Stimulated activated CD8-positive, alpha-beta memory T cell treated with anti-CD3 and anti-CD28 coated beads, Interleukin-15, amount 100 ng/mL, for 48 hours (primary cell): ENCODE data around the gene GNAT1.
"Not testable (repeated sequence)": the region's sequence is repeated elsewhere in the genome, so short reads cannot be mapped to it uniquely, and the experiment has no call there.

Experiments used
- DNase-seq, 2 donors: peaks; one replicate each; pipeline ENCODE4 v3.0.0-alpha.2; 2020; ENCODE audit warnings: low read depth in 2 of 2

Gene GNAT1

DNA sequence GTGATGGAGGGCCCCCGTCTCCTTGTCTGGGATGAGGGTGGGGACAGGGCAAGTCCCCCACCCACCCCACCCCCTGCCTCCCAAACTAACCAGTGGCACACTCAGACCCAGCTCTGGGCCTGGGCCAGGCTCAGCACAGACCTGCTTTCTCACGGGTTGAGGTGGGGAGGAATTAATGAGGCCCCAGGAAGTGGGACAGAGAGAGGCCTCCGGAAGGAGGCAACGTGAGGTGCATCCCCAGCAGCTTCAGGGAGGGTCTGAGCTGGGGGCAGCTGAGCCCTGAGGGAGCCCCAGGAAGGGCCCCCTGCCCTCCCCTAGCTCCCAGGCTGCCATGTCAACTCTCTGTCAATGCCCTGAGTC, 29.6 kb downstream of the GNAT1 start:
- no peak for DNase-seq

- DNase-seq, result no peak
Measured at GRCh38 chr3:50221411-50222168, 30.2 kb downstream of the GNAT1 start.

- no peak for DNase-seq
Measured at GRCh38 chr3:50222169-50222528, 30.7 kb downstream of the GNAT1 start.

- DNase-seq, result no peak
Measured at GRCh38 chr3:50224639-50225038, 33.2 kb downstream of the GNAT1 start.

GRCh38 chr3:50226888-50227389, 35.5 kb downstream of the GNAT1 start:
- DNase-seq, result no peak

GRCh38 chr3:50227390-50228183, 36.2 kb downstream of the GNAT1 start:
- DNase-seq, result peak; percentile 87 to 89

DNA sequence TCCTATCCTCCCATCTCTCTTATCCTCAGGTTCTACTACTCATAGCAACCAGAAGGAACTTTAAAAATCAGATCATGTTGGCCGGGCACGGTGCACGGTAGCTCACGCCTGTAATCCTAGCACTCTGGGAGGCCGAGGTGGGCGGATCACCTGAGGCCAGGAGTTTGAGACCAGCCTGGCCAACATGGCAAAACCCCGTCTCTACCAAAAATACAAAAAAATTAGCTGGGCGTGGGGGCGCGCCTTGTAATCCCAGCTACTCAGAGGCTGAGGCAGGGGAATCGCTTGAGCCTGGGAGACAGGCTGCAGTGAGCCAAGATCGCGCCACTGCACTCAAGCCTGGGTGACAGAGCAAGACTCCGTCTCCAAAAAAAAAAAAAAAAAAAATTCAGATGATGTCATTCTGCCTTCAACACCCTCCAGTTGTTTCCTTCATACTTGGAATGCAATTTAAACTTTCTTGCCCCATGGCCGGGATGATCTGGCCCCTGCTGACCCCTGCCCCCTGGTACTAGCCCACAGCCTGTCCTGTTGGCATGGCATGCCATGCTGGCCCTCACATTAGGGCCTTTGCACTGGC, 36.9 kb downstream of the GNAT1 start:
- DNase-seq, result not testable (repeated sequence)

DNA sequence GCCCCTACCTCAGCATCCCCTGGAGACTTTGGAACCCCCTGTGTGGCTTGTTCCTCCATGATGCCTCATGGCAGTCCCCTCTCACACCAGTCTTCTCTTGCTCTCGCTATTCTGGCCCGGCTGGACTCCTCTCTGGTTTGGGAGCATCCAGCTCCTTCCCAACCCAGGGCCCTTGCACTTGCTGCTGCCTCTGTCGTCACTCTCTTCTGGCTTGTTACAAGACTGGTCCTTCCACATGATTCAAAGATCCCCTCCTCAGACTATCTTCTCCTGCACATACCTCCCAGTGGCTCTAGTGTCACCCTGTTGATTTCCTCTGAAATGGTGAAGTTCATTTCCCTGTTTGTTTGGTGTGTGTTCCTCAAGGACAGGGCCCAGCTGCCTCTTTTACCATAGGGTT, 38.1 kb downstream of the GNAT1 start:
- no peak for DNase-seq

DNA sequence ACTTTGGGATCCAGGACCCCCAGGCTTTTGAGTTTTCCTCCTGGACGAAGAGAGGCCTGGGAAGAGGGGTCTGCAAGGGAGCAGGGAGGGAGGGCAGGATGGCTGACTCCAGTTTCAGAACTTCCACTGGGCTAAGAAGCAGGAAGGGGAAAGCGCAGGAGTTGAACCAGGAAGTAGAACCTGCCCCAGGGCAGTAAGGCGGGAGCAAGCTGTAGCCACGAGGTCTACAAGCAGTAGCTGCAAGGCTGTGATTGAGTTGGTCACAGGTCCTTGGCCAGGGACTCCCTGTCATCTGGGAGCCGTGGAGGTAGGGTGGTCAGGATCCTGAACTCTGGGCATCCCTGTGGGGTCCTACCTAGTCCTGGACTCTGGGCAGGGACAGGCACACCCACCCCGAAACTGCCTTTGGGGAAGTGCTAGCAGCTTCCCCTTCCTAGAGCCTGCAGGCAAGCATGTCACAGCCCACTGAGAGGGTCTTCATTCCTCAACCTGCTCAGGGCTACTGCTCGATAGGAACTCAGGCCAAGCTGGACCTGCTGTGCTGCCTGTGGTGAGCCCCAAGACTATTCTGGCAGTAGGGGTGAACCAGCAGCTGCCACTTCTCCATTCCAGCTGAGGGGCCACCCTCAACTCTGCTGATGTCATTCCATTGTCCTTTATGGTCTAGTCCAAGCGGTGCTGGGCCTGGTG, 38.8 kb downstream of the GNAT1 start:
- no peak for DNase-seq

- no peak for DNase-seq
Measured at GRCh38 chr3:50230794-50231125, 39.4 kb downstream of the GNAT1 start.

GRCh38 chr3:50231581-50231980, 40.2 kb downstream of the GNAT1 start:
- no peak for DNase-seq

DNA sequence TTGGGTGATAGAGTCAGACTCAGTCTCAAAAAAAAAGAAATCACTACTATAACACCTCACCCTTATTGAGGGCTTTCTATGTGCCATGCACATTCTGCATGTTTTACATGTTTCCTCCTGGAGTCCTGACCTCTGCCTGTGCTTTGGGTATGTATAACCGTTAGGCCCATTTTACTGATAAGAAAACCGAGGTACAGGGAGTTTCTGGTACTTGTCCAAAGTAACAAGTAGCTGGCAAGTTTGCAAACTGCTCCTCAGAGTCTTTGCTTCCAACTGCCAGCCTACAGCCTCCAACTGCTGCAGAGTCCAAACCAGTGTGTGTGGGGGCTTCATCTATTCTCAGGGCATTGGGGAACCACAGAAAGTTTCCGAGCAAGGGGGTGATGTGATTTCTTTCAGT, 40.9 kb downstream of the GNAT1 start:
- no peak for DNase-seq

- DNase-seq, result no peak
Measured at GRCh38 chr3:50233176-50233575, 41.8 kb downstream of the GNAT1 start.

- peak; percentile 99 for DNase-seq
Measured at GRCh38 chr3:50235716-50236483, 44.5 kb downstream of the GNAT1 start, which contains the start of gene GNAI2. Gene GNAI2 (plus strand): TSS chr3:50236204. CDS start chr3:50236336, 132 bp downstream.

DNA sequence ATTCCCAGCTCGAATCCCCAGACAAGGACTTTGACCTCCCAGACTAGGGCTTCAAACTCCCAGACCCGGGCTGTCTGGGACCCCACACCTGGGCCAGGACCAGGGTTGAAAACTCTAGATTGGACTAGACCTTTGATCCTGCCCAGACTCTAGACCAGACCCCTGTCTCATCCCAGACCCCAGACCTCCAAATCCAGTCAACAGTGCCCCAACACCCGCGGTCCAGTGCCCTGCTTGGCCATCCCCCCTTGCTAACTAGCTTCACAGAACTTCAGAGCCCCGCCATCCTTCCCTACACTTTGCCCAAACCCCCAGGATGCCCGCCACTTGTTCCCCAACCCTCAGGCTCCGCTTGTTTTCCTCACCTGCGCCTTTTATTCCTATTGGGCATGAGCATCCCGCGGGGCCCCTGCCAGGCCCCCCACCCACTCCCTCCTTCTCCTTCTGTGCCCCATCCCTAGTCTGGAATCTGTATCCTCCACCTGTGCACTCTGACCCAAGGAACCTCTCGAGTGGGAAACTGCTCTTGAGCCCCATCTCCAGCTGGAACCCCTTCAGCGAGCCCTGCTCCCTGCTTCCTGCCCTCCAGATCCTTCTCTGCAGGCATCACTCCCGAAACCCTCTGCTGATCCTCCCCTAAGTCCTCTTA, 45.2 kb downstream of the GNAT1 start:
- DNase-seq, result no peak

DNA sequence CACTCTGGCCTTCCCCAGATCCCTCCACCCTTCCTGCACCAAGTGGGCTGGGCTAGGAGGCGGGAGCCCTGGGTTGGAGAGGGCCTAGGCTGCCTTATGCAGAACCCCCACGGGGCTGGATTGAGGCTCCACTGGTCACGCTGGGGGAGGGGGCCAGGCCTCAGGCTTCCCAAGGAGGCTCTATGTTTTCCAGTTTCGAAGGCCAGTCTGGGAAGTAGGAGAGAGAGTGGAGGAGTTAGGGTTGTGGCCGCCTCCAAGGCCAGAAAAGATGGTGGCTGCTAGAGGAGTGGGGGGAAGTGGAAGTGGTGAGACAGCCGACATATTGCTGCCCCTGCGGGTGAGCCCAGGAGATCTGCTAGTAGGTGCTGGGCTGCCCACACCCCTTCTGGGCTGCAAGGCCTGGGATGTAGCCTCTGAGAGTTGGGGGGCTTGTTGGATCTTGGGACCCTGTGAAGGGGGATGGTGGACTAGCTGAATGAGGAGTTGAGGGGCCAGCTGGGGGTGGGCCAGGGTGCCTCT, 45.8 kb downstream of the GNAT1 start:
- no peak for DNase-seq

- DNase-seq, result peak; percentile 84 to 85
Measured at GRCh38 chr3:50237754-50238548, 46.5 kb downstream of the GNAT1 start.

DNA sequence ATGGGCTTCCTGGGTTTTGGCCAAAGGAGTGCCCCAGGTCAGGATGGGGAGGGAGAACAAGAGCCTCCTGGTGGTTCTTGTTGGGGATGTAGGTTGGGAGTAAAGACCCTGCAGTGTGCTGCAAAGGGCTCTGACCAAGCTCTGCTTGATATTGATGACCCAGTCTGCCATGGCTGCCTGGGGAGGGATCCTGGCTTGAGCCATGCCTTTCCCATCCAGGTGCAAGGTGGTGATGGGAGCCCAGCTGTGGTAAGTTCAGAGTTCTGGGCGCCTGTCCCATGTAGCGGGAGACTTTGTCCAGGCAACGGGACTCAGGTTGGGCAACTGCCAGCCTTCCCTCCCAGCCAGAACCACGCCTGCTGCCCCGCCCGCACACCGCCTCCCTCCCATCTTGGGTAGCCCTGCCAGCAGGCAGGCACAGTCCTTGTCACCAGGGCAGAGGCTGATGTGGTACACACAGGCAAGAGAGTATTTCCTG, 47.2 kb downstream of the GNAT1 start:
- DNase-seq, result no peak

- DNase-seq, result no peak
Measured at GRCh38 chr3:50239649-50240048, 48.2 kb downstream of the GNAT1 start.

- DNase-seq, result no peak
Measured at GRCh38 chr3:50241163-50241562, 49.8 kb downstream of the GNAT1 start.
